HCT116 (cell line): ENCODE data around the gene FGD3. TPM values are rescaled to one million over a fixed set of nuclear protein-coding genes. Genes with fewer than 3 reads are reported as not detected.
A peak's percentile ranks its signal among the peaks of the same experiment; 100 is the strongest.

ENCODE experiments used
- ATAC-seq: fragments of 200-7000 bp; cut with Tn5 transposase; 2 replicates; pipeline ENCODE4 v1.9.1; 2020; ENCODE audit warnings: mild to moderate bottlenecking, moderate library complexity
- BruUV-seq: library from RNA; stranded (reverse); fragments of 400-500 nt; replicated peaks from 2 replicates; lab custom pipeline; 2021; lab: Mats Ljungman, UMichigan
- CTCF ChIA-PET: fragments of 300-600 bp; sonication (Branson Sonifier 250); formaldehyde crosslinking; loops from one replicate; lab custom pipeline; 2021; ENCODE audit warnings: antibody characterized with exemption; lab: Charles Lee
- POLR2A ChIA-PET: fragments of 300-600, 350-600 bp; sonication (Branson Sonifier 250); formaldehyde crosslinking; loops from one replicate; lab custom pipeline; 2021; ENCODE audit warnings: antibody characterized with exemption; lab: Charles Lee
- RAD21 ChIA-PET, 2 experiments: fragments of 300-600 bp; sonication (Branson Sonifier 250); formaldehyde crosslinking; loops; one replicate each; lab custom pipeline; 2023; ENCODE audit warnings: low total read pairs in 2 of 2; ENCODE audit not compliant: uncharacterized antibody in 2 of 2, unreplicated experiment in 2 of 2, low non-redundant PET in 1 of 2; lab: Charles Lee
- DNase-seq: peaks from one replicate; pipeline ENCODE4 v3.0.0-alpha.2; 2010; ENCODE audit warnings: low read depth, low spot score
- H2AFZ ChIP-seq: fragments of 200-600 bp; shearing (Covaris generic), sonication (generic); 2 replicates; pipeline ENCODE4 v1.6.1; 2017; ENCODE audit warnings: low read depth, mixed run types, mixed read lengths, antibody characterized with exemption, low read length; ENCODE audit not compliant: poor library complexity, severe bottlenecking
- H3K27ac ChIP-seq: 2 replicates; pipeline ENCODE4 v1.5.1; 2012; ENCODE audit warnings: low read depth, low read length
- H3K27me3 ChIP-seq: fragments of 200-600 bp; sonication (generic); 2 replicates; pipeline ENCODE4 v1.6.1; 2016; ENCODE audit warnings: mixed run types, low read length, mixed read lengths; ENCODE audit not compliant: insufficient read depth
- H3K36me3 ChIP-seq, 2 experiments: fragments of 200-500 bp in 1 of 2; fragments of 200-600 bp in 1 of 2; sonication (Bioruptor generic) in 1 of 2; sonication (generic) in 1 of 2; 2 replicates each; pipeline versions ENCODE4 v1.5.1 to v1.6.1; 2014 to 2016; ENCODE audit warnings: low read length in 2 of 2, inconsistent platforms in 1 of 2, mixed read lengths in 1 of 2, mixed run types in 1 of 2; ENCODE audit not compliant: insufficient read depth in 2 of 2, control insufficient read depth in 1 of 2
- H3K4me1 ChIP-seq, 2 experiments: fragments of 200-600 bp in 1 of 2; sonication (generic) in 1 of 2; 2 replicates each; pipeline versions ENCODE4 v1.5.1 to v1.6.1; 2012 to 2017; ENCODE audit warnings: low read length in 2 of 2, inconsistent platforms in 1 of 2, mild to moderate bottlenecking in 1 of 2, mixed read lengths in 1 of 2, mixed run types in 1 of 2, moderate library complexity in 1 of 2; ENCODE audit not compliant: insufficient read depth in 2 of 2, control insufficient read depth in 1 of 2
- H3K4me2 ChIP-seq: fragments of 200-600 bp; sonication (generic); 2 replicates; pipeline ENCODE4 v1.6.1; 2017; ENCODE audit warnings: mixed run types, low read length, mixed read lengths
- H3K4me3 ChIP-seq, 2 experiments: fragments of 200-600 bp in 1 of 2; sonication (generic) in 1 of 2; replicated peaks in 1 of 2; 2 replicates each; pipeline ENCODE4 v1.5.1; 2011 to 2016; ENCODE audit warnings: low read length in 2 of 2, control low read depth in 1 of 2, low read depth in 1 of 2, mild to moderate bottlenecking in 1 of 2, mixed read lengths in 1 of 2, mixed run types in 1 of 2
- H3K79me2 ChIP-seq: fragments of 200-600 bp; sonication (generic); 2 replicates; pipeline ENCODE4 v1.6.1; 2017; ENCODE audit warnings: mild to moderate bottlenecking, mixed run types, low read length, moderate library complexity, mixed read lengths; ENCODE audit not compliant: insufficient read depth
- H3K9ac ChIP-seq: fragments of 200-600 bp; sonication (generic); 2 replicates; pipeline ENCODE4 v1.6.1; 2016; ENCODE audit warnings: low read length, mixed read lengths
- H3K9me2 ChIP-seq: fragments of 200-600 bp; sonication (generic), shearing (Covaris generic); 2 replicates; pipeline ENCODE4 v1.6.1; 2017; ENCODE audit warnings: mixed run types, mild to moderate bottlenecking, moderate library complexity; ENCODE audit not compliant: insufficient read depth
- H3K9me3 ChIP-seq, 2 experiments: fragments of 200-500 bp in 1 of 2; fragments of 200-600 bp in 1 of 2; sonication (Bioruptor generic) in 1 of 2; sonication (generic) in 1 of 2; 2 replicates each; pipeline ENCODE4 v1.6.1; 2014 to 2017; ENCODE audit warnings: low read length in 2 of 2, mixed read lengths in 2 of 2, inconsistent platforms in 1 of 2, low read depth in 1 of 2, mild to moderate bottlenecking in 1 of 2, mixed run types in 1 of 2, moderate library complexity in 1 of 2; ENCODE audit not compliant: control insufficient read depth in 1 of 2, insufficient read depth in 1 of 2
- H4K20me1 ChIP-seq: fragments of 200-600 bp; sonication (generic), shearing (Covaris generic); 2 replicates; pipeline ENCODE4 v1.6.1; 2017; ENCODE audit warnings: mixed run types, mild to moderate bottlenecking, moderate library complexity; ENCODE audit not compliant: insufficient read depth
- CBX3 ChIP-seq: IDR thresholded peaks from 2 replicates; pipeline ENCODE4 v1.6.1; 2012; ENCODE audit warnings: low read depth
- CEBPB ChIP-seq: IDR thresholded peaks from 2 replicates; pipeline ENCODE4 v1.6.1; 2012; ENCODE audit warnings: low read depth
- POLR2AphosphoS5 ChIP-seq: IDR thresholded peaks from 2 replicates; pipeline ENCODE4 v1.6.1; 2011; ENCODE audit warnings: mild to moderate bottlenecking, low read depth, low read length, moderate library complexity
- REST ChIP-seq: IDR thresholded peaks from 2 replicates; pipeline ENCODE4 v1.6.1; 2012; ENCODE audit warnings: low read depth
- SP1 ChIP-seq: IDR thresholded peaks from 2 replicates; pipeline ENCODE4 v1.6.1; 2012; ENCODE audit warnings: low read depth
- TCF7L2 ChIP-seq: IDR thresholded peaks from 2 replicates; pipeline ENCODE4 v1.7.0; 2011; ENCODE audit warnings: borderline replicate concordance, inconsistent platforms; ENCODE audit not compliant: insufficient read depth, insufficient read length; ENCODE audit errors: extremely low read depth
- YY1 ChIP-seq: IDR thresholded peaks from 2 replicates; pipeline ENCODE4 v1.6.1; 2011; ENCODE audit warnings: low read length, low read depth, moderate library complexity, mild to moderate bottlenecking; ENCODE audit not compliant: insufficient replicate concordance; ENCODE audit errors: extremely low read depth
- ZFX ChIP-seq: fragments of 450-650 bp; IDR thresholded peaks from 2 replicates; pipeline ENCODE4 v1.6.1; 2017
- ZNF274 ChIP-seq: fragments of 200-500 bp; sonication (Bioruptor generic); IDR thresholded peaks from 2 replicates; pipeline ENCODE4 v1.6.1; 2014; ENCODE audit warnings: mild to moderate bottlenecking, low read depth, low read length, inconsistent platforms
- intact Hi-C: fragments of 100-400 bp; cut with micrococcal nuclease; formaldehyde crosslinking; loops from 2 replicates; pipeline ENCODE4 v1.10.0; 2022
- total RNA-seq: library from RNA; stranded (reverse); gene quantifications from one replicate; pipeline ENCODE4 v1.2.1, GENCODE V29; 2021; ENCODE audit not compliant: unreplicated experiment
- TF ChIP-seq, protein P1 (sequence below): IDR thresholded peaks from 2 replicates; pipeline ENCODE4 v1.6.1; 2012

FGD3 gene
- total RNA-seq, 1 experiment from 2014 or later: 3.3 TPM

GRCh38 chr9:92960561-92961290 is 13.4 kb downstream of the FGD3 start:
- Histone ChIP-seq H3K9me3 (peaks cover 0 to 3% of the 10 kb centered on the region in 2 experiments; a peak in 1 of 4 replicates), H3K79me2 (no peaks in the 10 kb centered on the region)

GRCh38 chr9:92961627-92962302 is 14.4 kb downstream of the FGD3 start:
- intact Hi-C loops: no loop called here
- no peak overlapping the region for H3K4me2 ChIP-seq
- no peaks in the 10 kb centered on the region for H3K79me2 ChIP-seq
- CTCF ChIA-PET: no interaction called here
- no peaks in the 10 kb centered on the region for H3K27me3 ChIP-seq
- H3K4me1 ChIP-seq: no peaks in the 10 kb centered on the region; a peak in 1 of 4 replicates
- no peak overlapping the region for H3K4me3 ChIP-seq
- no peak overlapping the region for H2AFZ ChIP-seq
- RAD21 ChIA-PET: no interaction called here
- BruUV-seq: no TSS peak
- no peaks in the 10 kb centered on the region for H3K9me2 ChIP-seq
- peaks cover 0 to 3% of the 10 kb centered on the region in 2 experiments; a peak in 1 of 4 replicates for H3K9me3 ChIP-seq
- TF ChIP-seq YY1 (peak; percentile 7), TCF7L2 (no peak), CEBPB (no peak), CBX3 (0 out of 2 replicates have a peak, but pooled peaks have one; percentile 33), ZFX (no peak), SP1 (no peak), POLR2AphosphoS5 (no peak), REST (no peak)
- no peak for DNase-seq
- no peak overlapping the region for H3K27ac ChIP-seq
- POLR2A ChIA-PET: no interaction called here
- no peaks in the 10 kb centered on the region for H3K36me3 ChIP-seq
- H3K9ac ChIP-seq: no peak overlapping the region
- ATAC-seq: no peak
- no peaks in the 10 kb centered on the region for H4K20me1 ChIP-seq

More at GRCh38 chr9:92960561-92961290, 13.4 kb downstream of the FGD3 start:
- Histone ChIP-seq H3K4me3 (no peak overlapping the region), H3K4me2 (no peak overlapping the region), H3K27me3 (no peaks in the 10 kb centered on the region), H3K27ac (no peak overlapping the region), H3K9me2 (no peaks in the 10 kb centered on the region), H4K20me1 (no peaks in the 10 kb centered on the region), H2AFZ (no peak overlapping the region), H3K9ac (no peak overlapping the region), H3K4me1 (no peaks in the 10 kb centered on the region; a peak in 1 of 4 replicates), H3K36me3 (no peaks in the 10 kb centered on the region)
- no peak for DNase-seq
- no peak for ATAC-seq
- no TSS peak for BruUV-seq
- ChIA-PET CTCF (no interaction called here), RAD21 (no interaction called here), POLR2A (no interaction called here)
- intact Hi-C loops: no loop called here
- no peak for TF ChIP-seq TCF7L2
- no peak for TF ChIP-seq ZFX
- TF ChIP-seq, protein P1, sequence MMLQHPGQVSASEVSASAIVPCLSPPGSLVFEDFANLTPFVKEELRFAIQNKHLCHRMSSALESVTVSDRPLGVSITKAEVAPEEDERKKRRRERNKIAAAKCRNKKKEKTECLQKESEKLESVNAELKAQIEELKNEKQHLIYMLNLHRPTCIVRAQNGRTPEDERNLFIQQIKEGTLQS: no peak
- TF ChIP-seq CBX3: no peak
- no peak for TF ChIP-seq ZNF274
